Left forelimb (tissue), 1 donor: ENCODE results near the gene ITGAD.

Source experiments
- DNase-seq: peaks from one replicate; pipeline ENCODE4 v3.0.0-alpha.2; 2018; ENCODE audit warnings: low spot score

The ITGAD gene

GRCh38 chr16:31393056-31393455, at the start of gene ITGAD:
TSS of gene ITGAD (plus strand) at chr16:31393335. CDS start at chr16:31393361, 26 bp downstream.
- DNase-seq = no peak

GRCh38 chr16:31344712-31345111, 48.4 kb upstream of the ITGAD start:
- no peak for DNase-seq

- no peak for DNase-seq
These were observed 45.7 kb upstream of the ITGAD start for GRCh38 chr16:31347445-31347844.

GRCh38 chr16:31348579-31348978, 44.6 kb upstream of the ITGAD start:
- DNase-seq = no peak

- no peak for DNase-seq
These were observed 42.7 kb upstream of the ITGAD start for GRCh38 chr16:31350275-31351005.

GRCh38 chr16:31351246-31351941, 41.7 kb upstream of the ITGAD start:
- DNase-seq = no peak

GRCh38 chr16:31351942-31352325, 41.2 kb upstream of the ITGAD start:
- DNase-seq = no peak

- no peak for DNase-seq
These were observed 40.6 kb upstream of the ITGAD start for GRCh38 chr16:31352376-31353115.

GRCh38 chr16:31354394-31355291, 38.5 kb upstream of the ITGAD start, which contains the start of gene ITGAX:
TSS of gene ITGAX (plus strand) at chr16:31355176. CDS start at chr16:31355255, 79 bp downstream.
- DNase-seq = no peak

- no peak for DNase-seq
These were observed 37.6 kb upstream of the ITGAD start for GRCh38 chr16:31355431-31356100.

GRCh38 chr16:31356566-31357323, 36.4 kb upstream of the ITGAD start:
- no peak for DNase-seq

- DNase-seq = no peak
These were observed 35.6 kb upstream of the ITGAD start for GRCh38 chr16:31357324-31358109.

- no peak for DNase-seq
These were observed 32.9 kb upstream of the ITGAD start for GRCh38 chr16:31360251-31360650.

- DNase-seq = no peak
These were observed 31.7 kb upstream of the ITGAD start for GRCh38 chr16:31361201-31362110.

GRCh38 chr16:31362476-31363405, 30.4 kb upstream of the ITGAD start:
- DNase-seq = no peak

- DNase-seq = no peak
These were observed 29.4 kb upstream of the ITGAD start for GRCh38 chr16:31363721-31364120.

- no peak for DNase-seq
These were observed 28.7 kb upstream of the ITGAD start for GRCh38 chr16:31364421-31364820.
